HG02870 (cell line): ENCODE measurements around the gene TMEM232.

ENCODE experiments used
- ATAC-seq: cut with Tn5 transposase; IDR thresholded peaks from one replicate; pipeline ENCODE4 v1.9.1; 2021; ENCODE audit warnings: mild to moderate bottlenecking, moderate library complexity; ENCODE audit not compliant: unreplicated experiment

Gene TMEM232

GRCh38 chr5:110525762-110526161 lies 200.7 kb downstream of the TMEM232 start:
- no peak for ATAC-seq

DNA sequence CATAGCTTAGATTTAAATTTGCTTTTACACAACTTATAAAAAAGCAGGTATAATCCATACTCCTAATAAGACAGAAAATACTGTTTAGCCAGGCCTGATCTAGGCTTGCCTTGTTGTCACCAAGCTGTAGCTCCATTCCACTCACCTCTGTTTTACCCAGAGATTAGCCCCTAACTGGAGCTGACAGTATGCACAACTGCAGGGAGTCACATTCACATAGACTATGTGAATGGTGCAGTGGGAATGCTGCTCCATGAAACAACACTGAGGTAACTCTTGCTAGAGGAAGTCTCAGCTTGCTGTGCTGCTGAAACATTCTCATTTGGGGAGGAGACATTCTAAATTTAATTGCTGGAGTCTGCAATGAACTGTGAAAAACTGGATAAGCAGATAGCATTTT lies 209.1 kb downstream of the TMEM232 start:
- ATAC-seq = no peak

GRCh38 chr5:110514030-110514429 lies 212.4 kb downstream of the TMEM232 start:
- no peak for ATAC-seq

DNA sequence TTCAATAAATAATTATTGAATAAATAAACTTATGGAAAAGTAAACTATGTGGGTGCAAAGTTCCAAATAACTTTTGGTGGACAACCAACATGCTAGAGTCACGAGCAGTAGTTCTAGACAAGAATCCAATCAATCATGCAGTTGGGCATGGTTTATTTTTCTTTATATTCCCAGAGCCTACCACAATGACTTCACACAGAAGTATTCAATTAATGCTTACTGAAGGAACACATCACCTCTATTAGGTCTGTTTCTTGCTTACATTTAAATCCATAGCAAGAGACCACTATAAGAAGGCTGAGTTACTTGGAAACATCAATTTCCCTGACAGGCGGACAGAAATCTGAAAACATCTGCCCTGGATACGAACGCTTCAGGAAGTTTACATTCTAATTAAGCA lies 214.2 kb downstream of the TMEM232 start:
- ATAC-seq = no peak

GRCh38 chr5:110510146-110510545 lies 216.3 kb downstream of the TMEM232 start:
- no peak for ATAC-seq

GRCh38 chr5:110507972-110508371 lies 218.5 kb downstream of the TMEM232 start:
- no peak for ATAC-seq

- no peak for ATAC-seq
Measured at GRCh38 chr5:110506378-110506777, 220.1 kb downstream of the TMEM232 start.

DNA sequence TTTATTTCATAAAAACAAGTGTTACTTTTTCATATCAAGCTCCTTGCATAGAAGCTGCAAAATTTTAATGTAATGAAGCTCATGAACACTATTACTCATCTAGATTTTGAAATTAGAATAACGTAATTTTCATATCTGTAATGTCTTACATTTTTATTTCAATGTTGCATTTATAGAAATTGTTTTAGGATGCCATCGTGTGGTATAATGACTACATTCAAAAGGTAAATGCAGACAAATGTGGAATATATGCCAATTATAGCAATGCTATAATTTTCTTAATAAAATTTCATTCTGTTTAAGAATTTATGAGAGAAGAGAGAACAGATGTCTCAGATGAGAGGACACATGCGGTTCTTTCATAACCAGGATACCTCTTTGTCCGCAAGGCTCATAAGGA lies 230.2 kb downstream of the TMEM232 start:
- ATAC-seq = no peak

DNA sequence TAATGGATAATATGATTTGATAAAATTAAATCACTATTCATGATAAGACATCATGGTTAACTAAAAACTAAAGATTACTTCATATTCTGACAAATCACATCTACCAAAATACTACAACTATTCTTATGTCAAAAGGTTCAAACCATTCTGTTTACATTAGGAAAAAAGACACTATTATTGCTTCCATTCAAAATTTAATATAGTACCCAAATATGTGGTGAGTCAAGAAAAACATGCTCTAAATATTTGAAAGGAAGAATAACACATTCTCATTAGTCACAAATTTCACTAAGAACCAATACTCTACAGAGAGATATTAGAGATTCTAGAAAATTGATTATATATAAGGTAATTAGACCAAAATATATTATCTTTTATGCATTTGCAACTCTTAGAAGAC lies 234.0 kb downstream of the TMEM232 start:
- no peak for ATAC-seq

DNA sequence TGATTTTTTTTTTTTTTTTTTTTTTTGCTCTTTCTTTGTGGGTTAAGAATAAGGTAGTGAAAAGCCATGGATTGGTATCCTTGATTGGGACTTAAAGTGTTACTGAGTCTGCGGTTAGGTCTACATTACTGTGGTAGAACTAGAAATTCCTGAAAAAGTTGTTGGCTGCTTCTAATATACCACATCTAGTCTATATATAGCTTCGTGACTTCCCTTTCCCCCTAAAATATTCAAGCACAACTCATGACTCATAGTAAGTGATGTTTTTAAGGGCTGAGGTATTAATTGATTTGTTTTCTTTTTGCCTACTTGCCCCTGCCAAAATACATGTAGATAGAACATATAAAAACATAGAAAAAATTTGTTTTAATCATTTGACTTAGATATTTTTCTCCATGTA lies 247.6 kb downstream of the TMEM232 start:
- no peak for ATAC-seq

GRCh38 chr5:110477911-110478310 lies 248.6 kb downstream of the TMEM232 start:
- ATAC-seq = no peak

- ATAC-seq = no peak
Measured at GRCh38 chr5:110476164-110476563, 250.3 kb downstream of the TMEM232 start.

- no peak for ATAC-seq
Measured at GRCh38 chr5:110475529-110475928, 250.9 kb downstream of the TMEM232 start.

GRCh38 chr5:110469486-110469885 lies 257.0 kb downstream of the TMEM232 start:
- ATAC-seq = no peak

DNA sequence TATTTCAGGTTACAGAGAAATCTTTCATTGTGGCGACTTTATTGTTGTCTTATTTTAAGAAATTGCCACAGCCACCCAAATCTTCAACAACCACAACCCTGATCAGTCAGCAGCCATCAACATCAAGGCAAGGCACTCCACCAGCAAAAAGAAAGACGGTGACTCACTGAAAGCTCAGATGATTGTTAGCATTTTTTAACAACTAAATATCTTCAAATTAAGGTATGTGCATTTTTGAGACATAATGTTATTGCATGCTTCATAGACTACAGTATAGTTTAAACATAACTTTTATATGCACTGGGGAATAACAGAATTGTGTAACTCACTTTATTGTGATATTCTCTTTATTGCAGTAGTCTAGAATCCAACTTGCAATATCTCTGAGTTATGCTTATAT lies 263.4 kb downstream of the TMEM232 start:
- ATAC-seq = no peak

- peak; percentile 90 for ATAC-seq
Measured at GRCh38 chr5:110460837-110461236, 265.6 kb downstream of the TMEM232 start.

DNA sequence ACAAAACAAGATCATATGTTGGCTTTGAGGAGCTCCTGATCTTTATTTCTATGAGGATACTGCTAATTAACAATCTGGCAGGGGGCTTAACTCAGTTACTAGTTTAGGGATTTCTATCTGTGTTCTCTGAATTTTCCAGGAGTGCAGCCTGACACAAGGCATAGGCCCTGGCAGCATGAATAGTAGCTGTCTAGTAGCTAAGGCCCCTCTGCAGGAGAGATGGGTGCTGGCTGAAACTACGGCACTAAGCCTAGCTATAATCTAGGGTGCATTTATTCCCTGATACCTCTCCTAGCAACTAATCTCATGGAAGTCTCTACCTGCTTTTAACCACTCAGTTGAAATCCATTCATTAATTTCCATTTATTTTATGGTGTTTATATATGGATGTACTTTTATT lies 268.2 kb downstream of the TMEM232 start:
- ATAC-seq = no peak

GRCh38 chr5:110442856-110443255 lies 283.6 kb downstream of the TMEM232 start:
- no peak for ATAC-seq

DNA sequence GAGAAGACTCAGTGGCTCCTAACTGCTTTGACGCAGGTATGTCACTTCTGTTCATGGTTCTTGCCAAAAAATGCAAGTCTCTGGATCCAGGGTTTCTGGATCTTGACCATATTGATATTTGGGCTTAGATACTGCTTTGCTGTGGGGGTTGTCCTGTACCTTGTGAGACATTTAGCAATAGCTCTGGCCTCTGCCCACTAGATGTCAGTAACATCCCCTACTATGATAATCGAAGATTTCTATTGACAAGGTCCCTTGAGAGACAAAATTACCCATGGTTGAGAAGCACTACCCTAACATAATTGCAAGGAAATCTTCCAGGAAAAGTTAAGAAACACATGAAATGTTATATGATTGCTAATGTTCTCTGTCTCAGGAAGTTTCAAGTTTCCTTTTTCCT lies 285.4 kb downstream of the TMEM232 start:
- ATAC-seq = peak; percentile 88

- no peak for ATAC-seq
Measured at GRCh38 chr5:110440058-110440457, 286.4 kb downstream of the TMEM232 start.

- ATAC-seq = no peak
Measured at GRCh38 chr5:110439296-110439695, 287.2 kb downstream of the TMEM232 start.

GRCh38 chr5:110435207-110435606 lies 291.3 kb downstream of the TMEM232 start:
- no peak for ATAC-seq

- ATAC-seq = no peak
Measured at GRCh38 chr5:110431603-110432002, 294.9 kb downstream of the TMEM232 start.

- peak; percentile 57 for ATAC-seq
Measured at GRCh38 chr5:110414360-110414759, 312.1 kb downstream of the TMEM232 start.
